ENCODE data around the gene CBFA2T2.
"Not testable (repeated sequence)": the region's sequence is repeated elsewhere in the genome, so short reads cannot be mapped to it uniquely, and the experiment has no call there.

The CBFA2T2 gene

GRCh38 chr20:33507461-33507860 lies 17.6 kb downstream of the CBFA2T2 start:
- DNase-seq: no peak

- not testable (repeated sequence) for DNase-seq
Measured at GRCh38 chr20:33508015-33508414, 18.1 kb downstream of the CBFA2T2 start.

GRCh38 chr20:33509057-33509456 lies 19.2 kb downstream of the CBFA2T2 start:
- not testable (repeated sequence) for DNase-seq

- DNase-seq: not testable (repeated sequence)
Measured at GRCh38 chr20:33511876-33512275, 22.0 kb downstream of the CBFA2T2 start.

DNA sequence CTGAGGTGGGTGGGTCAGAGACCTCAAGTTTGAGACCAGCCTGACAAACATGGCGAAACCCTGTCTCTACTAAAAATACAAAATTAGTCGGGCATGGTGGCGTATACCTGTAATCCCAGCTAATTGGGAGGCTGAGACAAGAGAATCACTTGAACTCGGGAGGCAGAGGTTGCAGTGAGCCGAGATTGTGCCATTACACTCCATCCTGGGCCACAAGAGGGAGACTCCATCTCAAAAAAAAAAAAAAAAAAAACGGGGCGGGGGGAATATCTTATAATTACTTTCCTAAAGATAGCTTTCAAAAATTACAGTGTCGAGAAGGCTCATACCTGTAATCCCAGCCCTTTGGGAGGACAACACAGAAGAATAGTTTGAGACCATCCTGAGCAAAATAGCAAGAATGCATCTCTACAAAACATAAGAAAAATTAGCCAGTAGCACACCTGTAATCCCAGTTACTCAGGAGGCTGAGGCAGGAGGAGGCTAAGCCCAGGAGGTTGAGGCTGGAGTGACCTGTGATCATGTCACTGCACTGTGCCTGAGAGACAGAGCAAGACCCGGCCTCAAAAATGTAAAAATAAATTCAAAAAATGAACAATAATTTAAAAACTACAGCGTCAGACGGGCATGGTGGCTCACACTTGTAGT lies 25.8 kb downstream of the CBFA2T2 start:
- no peak for DNase-seq

GRCh38 chr20:33516882-33517281 lies 27.0 kb downstream of the CBFA2T2 start:
- peak; percentile 18 for DNase-seq

- peak; percentile 71 for DNase-seq
Measured at GRCh38 chr20:33518071-33518470, 28.2 kb downstream of the CBFA2T2 start.

GRCh38 chr20:33521461-33521860 lies 31.6 kb downstream of the CBFA2T2 start:
- no peak for DNase-seq

DNA sequence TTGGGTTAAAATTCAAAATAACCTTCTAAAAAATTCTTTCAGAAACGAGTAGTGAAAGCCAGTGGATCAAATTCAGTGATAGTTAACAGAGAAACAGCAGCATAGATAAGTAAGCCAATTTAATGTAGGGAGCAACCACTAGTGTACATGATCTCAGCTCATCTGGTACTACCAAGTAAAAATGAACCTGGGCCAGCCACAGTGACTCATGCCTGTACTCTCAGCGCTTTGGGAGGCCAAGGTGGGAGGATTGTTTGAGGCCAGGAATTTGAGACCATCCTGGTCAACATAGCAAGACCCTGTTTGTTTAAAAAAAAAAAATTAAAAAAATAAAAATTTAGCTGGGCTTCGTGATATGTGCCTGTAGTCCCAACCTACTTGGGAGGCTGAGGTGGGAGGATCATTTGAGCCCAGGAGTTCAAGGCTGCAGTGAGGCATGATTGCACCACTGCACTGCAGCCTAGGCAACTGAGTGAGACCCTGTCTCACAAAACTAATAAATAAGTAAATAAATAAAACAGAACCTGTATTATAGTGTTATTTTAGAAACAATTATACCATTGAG lies 32.4 kb downstream of the CBFA2T2 start:
- DNase-seq: no peak

GRCh38 chr20:33524261-33524660 lies 34.4 kb downstream of the CBFA2T2 start:
- peak; percentile 18 for DNase-seq

GRCh38 chr20:33526769-33527168 lies 36.9 kb downstream of the CBFA2T2 start:
- no peak for DNase-seq

- DNase-seq: peak; percentile 44
Measured at GRCh38 chr20:33531047-33531877, 41.4 kb downstream of the CBFA2T2 start.

- no peak for DNase-seq
Measured at GRCh38 chr20:33531885-33532284, 42.0 kb downstream of the CBFA2T2 start.

DNA sequence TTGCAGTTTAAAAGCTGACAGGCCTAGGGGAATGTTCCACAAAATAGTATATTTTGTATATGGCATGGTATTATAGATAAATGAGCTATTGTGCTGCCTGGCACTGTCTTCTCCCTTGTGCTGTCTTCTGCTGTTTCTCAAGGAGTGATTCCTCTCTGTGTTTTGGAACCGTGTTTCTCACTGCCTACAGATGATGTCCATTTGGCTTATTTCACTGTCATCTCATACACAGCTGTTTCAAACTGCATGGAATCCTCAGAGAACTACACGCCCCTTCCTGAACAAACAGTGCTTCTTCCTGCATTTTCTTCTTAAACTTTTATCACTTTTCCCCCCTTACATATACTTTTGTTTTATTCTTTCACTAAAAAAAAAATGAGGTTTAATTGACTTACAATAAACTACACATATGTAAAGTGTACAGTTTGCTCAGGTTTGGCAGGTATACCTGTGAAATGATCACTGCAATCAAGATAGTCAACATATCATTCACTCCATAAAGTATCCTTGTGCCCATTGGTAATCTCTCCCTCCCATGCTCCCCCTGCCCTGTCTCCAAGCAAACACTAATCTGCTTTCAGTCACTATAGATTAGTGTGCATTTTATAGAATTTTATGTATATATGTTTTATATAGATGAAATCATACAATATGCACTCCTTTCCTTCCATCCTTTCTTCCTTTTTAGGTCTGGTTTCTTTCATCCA lies 43.0 kb downstream of the CBFA2T2 start:
- no peak for DNase-seq

- not testable (repeated sequence) for DNase-seq
Measured at GRCh38 chr20:33535717-33536116, 45.8 kb downstream of the CBFA2T2 start.

GRCh38 chr20:33537608-33538007 lies 47.7 kb downstream of the CBFA2T2 start:
- no peak for DNase-seq

GRCh38 chr20:33539129-33539528 lies 49.2 kb downstream of the CBFA2T2 start:
- DNase-seq: no peak

- DNase-seq: no peak
Measured at GRCh38 chr20:33540427-33540826, 50.5 kb downstream of the CBFA2T2 start.

- DNase-seq: no peak
Measured at GRCh38 chr20:33541074-33541473, 51.2 kb downstream of the CBFA2T2 start.

DNA sequence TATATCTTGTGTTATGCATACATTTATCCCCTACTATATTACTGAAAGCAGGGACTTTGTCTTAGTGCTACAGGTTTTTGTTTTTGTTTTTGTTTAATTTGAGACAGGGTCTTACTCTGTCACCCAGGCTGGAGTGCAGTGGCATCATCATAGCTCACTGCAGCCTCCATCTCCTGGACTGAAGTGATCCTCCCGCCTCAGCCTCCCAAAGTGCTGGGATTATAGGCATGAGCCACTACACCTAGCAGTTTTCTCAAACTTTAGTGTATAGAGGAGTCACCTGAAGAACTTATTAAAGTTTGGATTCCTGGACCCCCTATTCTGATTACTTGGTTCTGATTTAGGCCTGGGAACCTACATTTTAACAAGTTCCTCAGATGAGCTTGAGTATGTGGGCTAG lies 51.9 kb downstream of the CBFA2T2 start:
- no peak for DNase-seq

- DNase-seq: no peak
Measured at GRCh38 chr20:33545763-33546162, 55.9 kb downstream of the CBFA2T2 start.

DNA sequence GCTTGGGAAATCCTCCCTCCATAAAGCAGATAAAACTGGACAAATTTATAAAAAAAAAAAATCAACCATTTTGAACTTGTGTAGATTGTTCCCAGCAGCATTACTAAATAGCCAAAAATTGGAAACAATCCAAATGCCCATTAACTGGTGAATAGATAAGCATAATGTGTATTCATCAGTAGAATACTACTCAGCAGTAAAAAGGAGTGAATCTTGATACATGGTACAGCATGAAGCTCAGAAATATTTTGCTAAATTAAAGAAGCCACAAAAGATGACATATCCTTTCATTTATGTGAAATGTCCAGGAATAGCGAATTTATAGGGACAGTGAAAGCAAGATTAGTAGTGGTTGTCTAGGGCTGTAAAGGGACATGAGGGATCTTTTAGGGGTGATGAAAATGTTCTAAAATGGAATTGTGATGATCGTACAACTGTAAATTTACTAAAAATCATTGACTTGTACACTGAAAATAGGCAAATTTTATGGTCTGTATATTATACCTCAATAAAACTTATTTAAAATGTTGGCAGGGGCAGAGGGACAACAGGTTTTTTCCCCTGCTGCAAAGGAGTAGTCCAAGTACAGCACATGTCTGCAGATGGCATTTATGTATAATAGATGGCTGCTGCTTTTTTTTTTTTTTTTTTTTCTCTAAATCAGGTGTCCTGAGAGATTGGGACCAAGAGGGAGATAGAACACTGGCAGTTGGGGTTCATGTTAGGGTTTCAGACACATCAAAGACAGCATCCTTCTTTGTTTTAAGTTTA lies 59.5 kb downstream of the CBFA2T2 start:
- DNase-seq: no peak

All from fibroblast of skin of scalp (primary cell).